ENCODE results near the gene CRYGN.

The CRYGN gene

GRCh38 chr7:151438864-151439601, 908 bp downstream of the CRYGN start:
- DNase-seq (ENCODE audit: low read depth) = no peak

- DNase-seq (ENCODE audit: low read depth) = no peak
These were observed 1.9 kb downstream of the CRYGN start for GRCh38 chr7:151437866-151438516.

- no peak for DNase-seq (ENCODE audit: low read depth)
These were observed 2.8 kb downstream of the CRYGN start for GRCh38 chr7:151437159-151437553.

GRCh38 chr7:151436446-151437158, 3.3 kb downstream of the CRYGN start:
- peak; percentile 24 for DNase-seq (ENCODE audit: low read depth)

GRCh38 chr7:151435971-151436370, 4.0 kb downstream of the CRYGN start:
- DNase-seq (ENCODE audit: low read depth) = no peak

GRCh38 chr7:151435103-151435916, 4.6 kb downstream of the CRYGN start:
- no peak for DNase-seq (ENCODE audit: low read depth)

- no peak for DNase-seq (ENCODE audit: low read depth)
These were observed 5.4 kb downstream of the CRYGN start for GRCh38 chr7:151434549-151434948.

- DNase-seq (ENCODE audit: low read depth) = no peak
These were observed 6.1 kb downstream of the CRYGN start for GRCh38 chr7:151433721-151434400.

- DNase-seq (ENCODE audit: low read depth) = no peak
These were observed 7.1 kb downstream of the CRYGN start for GRCh38 chr7:151432658-151433521.

GRCh38 chr7:151431768-151432311, 8.1 kb downstream of the CRYGN start:
- no peak for DNase-seq (ENCODE audit: low read depth)

- DNase-seq (ENCODE audit: low read depth) = no peak
These were observed 8.6 kb downstream of the CRYGN start for GRCh38 chr7:151431281-151431767.

GRCh38 chr7:151430391-151431205, 9.3 kb downstream of the CRYGN start:
- no peak for DNase-seq (ENCODE audit: low read depth)

GRCh38 chr7:151429560-151430331, 10.2 kb downstream of the CRYGN start:
- DNase-seq (ENCODE audit: low read depth) = peak; percentile 77

- DNase-seq (ENCODE audit: low read depth) = no peak
These were observed 10.7 kb downstream of the CRYGN start for GRCh38 chr7:151429237-151429559.

GRCh38 chr7:151428378-151429236, 11.3 kb downstream of the CRYGN start:
- peak; percentile 100 for DNase-seq (ENCODE audit: low read depth)

GRCh38 chr7:151427705-151428377, 12.1 kb downstream of the CRYGN start:
- DNase-seq (ENCODE audit: low read depth) = no peak

All from amniotic epithelial cell (primary cell).